22Rv1 (cell line): ENCODE measurements around the gene LRGUK.

Experiments used
- H3K27ac ChIP-seq: fragments of 450-650 bp; 2 replicates; pipeline ENCODE4 v1.5.1; 2017
- CTCF ChIP-seq: fragments of 450-650 bp; IDR thresholded peaks from 2 replicates; pipeline ENCODE4 v1.5.1; 2017; ENCODE audit warnings: mild to moderate bottlenecking
- ZFX ChIP-seq: fragments of 450-650 bp; IDR thresholded peaks from 2 replicates; pipeline ENCODE4 v1.6.1; 2017; ENCODE audit warnings: antibody characterized with exemption, borderline replicate concordance

The LRGUK gene

GRCh38 chr7:134195252-134195651 is 68.1 kb downstream of the LRGUK start:
- no peak for TF ChIP-seq ZFX
- no peak overlapping the region for H3K27ac ChIP-seq

- TF ChIP-seq CTCF, result no peak
- TF ChIP-seq ZFX, result no peak
- H3K27ac ChIP-seq, result no peak overlapping the region
Observed at GRCh38 chr7:134196439-134196838, 69.3 kb downstream of the LRGUK start.

- no peak overlapping the region for H3K27ac ChIP-seq
- TF ChIP-seq ZFX (no peak), CTCF (no peak)
Observed at GRCh38 chr7:134197345-134197744, 70.2 kb downstream of the LRGUK start.

GRCh38 chr7:134200970-134201369 is 73.8 kb downstream of the LRGUK start:
- TF ChIP-seq ZFX (no peak), CTCF (no peak)

GRCh38 chr7:134201569-134202261 is 74.6 kb downstream of the LRGUK start:
- TF ChIP-seq ZFX (no peak), CTCF (no peak)
- H3K27ac ChIP-seq, result no peak overlapping the region

More at GRCh38 chr7:134200970-134201369, 73.8 kb downstream of the LRGUK start:
- no peak overlapping the region for H3K27ac ChIP-seq

- TF ChIP-seq CTCF (no peak), ZFX (no peak)
- no peak overlapping the region for H3K27ac ChIP-seq
Observed at GRCh38 chr7:134203186-134203889, 76.2 kb downstream of the LRGUK start.

- TF ChIP-seq CTCF, result no peak
- TF ChIP-seq ZFX, result no peak
- no peak overlapping the region for H3K27ac ChIP-seq
Observed at GRCh38 chr7:134209322-134210015, 82.3 kb downstream of the LRGUK start.
